A673 (cell line): ENCODE data around the gene PKN3.

Experiments used
- EZH2 ChIP-seq: fragments of 200-600 bp; sonication (generic); IDR thresholded peaks from 2 replicates; pipeline ENCODE4 v1.6.1; 2017; ENCODE audit warnings: borderline replicate concordance, low read depth, mild to moderate bottlenecking, mixed read lengths, antibody characterized with exemption, low read length; ENCODE audit not compliant: poor library complexity, severe bottlenecking
- TF ChIP-seq, protein P1 (sequence below): fragments of 300-800, 200-600 bp; sonication (generic); conservative IDR thresholded peaks from 2 replicates; pipeline ENCODE4 v1.5.1; 2017; ENCODE audit warnings: low read depth, mild to moderate bottlenecking, antibody characterized with exemption, low read length, moderate library complexity, mixed read lengths

DNA sequence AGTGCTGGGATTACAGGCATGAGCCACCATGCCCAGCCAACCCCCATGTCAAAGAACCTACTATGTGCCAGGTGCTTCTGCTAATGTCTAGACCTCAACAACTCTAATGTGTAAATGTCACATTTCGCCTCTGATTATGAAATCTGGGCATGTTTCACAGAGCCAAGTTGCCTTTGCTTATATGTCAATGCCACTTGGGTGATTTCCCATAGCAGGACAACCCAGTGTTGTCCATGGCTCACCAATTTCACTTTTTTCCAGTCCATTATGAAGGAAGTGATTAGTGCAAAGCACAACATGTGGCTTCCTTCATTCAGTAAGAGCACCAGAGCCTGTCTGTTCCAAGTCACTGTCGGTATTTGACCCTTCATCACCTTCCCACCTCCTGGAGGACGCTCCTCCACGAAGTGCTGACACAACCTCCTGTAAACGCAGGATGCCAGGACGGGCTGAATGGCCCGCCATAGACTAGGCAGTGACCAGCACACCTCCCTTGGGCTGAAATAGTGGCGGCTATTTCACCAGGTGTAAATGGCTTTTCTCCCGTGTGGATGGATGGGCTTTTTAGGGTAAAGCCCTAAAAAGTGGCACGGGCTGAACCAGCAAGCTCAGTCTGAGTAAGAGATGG is 962 bp upstream of the PKN3 start:
- TF ChIP-seq, protein P1, sequence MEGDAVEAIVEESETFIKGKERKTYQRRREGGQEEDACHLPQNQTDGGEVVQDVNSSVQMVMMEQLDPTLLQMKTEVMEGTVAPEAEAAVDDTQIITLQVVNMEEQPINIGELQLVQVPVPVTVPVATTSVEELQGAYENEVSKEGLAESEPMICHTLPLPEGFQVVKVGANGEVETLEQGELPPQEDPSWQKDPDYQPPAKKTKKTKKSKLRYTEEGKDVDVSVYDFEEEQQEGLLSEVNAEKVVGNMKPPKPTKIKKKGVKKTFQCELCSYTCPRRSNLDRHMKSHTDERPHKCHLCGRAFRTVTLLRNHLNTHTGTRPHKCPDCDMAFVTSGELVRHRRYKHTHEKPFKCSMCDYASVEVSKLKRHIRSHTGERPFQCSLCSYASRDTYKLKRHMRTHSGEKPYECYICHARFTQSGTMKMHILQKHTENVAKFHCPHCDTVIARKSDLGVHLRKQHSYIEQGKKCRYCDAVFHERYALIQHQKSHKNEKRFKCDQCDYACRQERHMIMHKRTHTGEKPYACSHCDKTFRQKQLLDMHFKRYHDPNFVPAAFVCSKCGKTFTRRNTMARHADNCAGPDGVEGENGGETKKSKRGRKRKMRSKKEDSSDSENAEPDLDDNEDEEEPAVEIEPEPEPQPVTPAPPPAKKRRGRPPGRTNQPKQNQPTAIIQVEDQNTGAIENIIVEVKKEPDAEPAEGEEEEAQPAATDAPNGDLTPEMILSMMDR, result no peak
- no peak for TF ChIP-seq EZH2
